ENCODE results near the gene BCAT1.

BCAT1 gene

GRCh38 chr12:24948757-24949722, at the start of gene BCAT1:
BCAT1 (minus strand) TSS chr12:24949101; CDS start chr12:24948932, 169 bp downstream.
- DNase-seq (ENCODE audit: low read depth): peak; percentile 77
- H3K4me3 ChIP-seq (ENCODE audit: control insufficient read depth, low read depth, low read length): peak within 1 kb of the TSS; percentile 91
- peak; percentile 2 for TF ChIP-seq CTCF (conservative IDR thresholded peaks at IDR 0.05; ENCODE audit: control insufficient read depth, insufficient read depth, low read depth, low read length)

- no peak overlapping the region for H3K4me3 ChIP-seq (ENCODE audit: control insufficient read depth, low read depth, low read length)
- peak; percentile 84 for DNase-seq (ENCODE audit: low read depth)
- TF ChIP-seq CTCF (conservative IDR thresholded peaks at IDR 0.05; ENCODE audit: control insufficient read depth, insufficient read depth, low read depth, low read length): no peak
Observed at GRCh38 chr12:24997970-24998582, 49.2 kb upstream of the BCAT1 start.

GRCh38 chr12:24997496-24997895, 48.6 kb upstream of the BCAT1 start:
- no peak for TF ChIP-seq CTCF (conservative IDR thresholded peaks at IDR 0.05; ENCODE audit: control insufficient read depth, insufficient read depth, low read depth, low read length)
- peak; percentile 35 for DNase-seq (ENCODE audit: low read depth)
- H3K4me3 ChIP-seq (ENCODE audit: control insufficient read depth, low read depth, low read length): no peak overlapping the region

GRCh38 chr12:24996820-24997219, 47.9 kb upstream of the BCAT1 start:
- DNase-seq (ENCODE audit: low read depth): no peak
- no peak overlapping the region for H3K4me3 ChIP-seq (ENCODE audit: control insufficient read depth, low read depth, low read length)
- TF ChIP-seq CTCF (conservative IDR thresholded peaks at IDR 0.05; ENCODE audit: control insufficient read depth, insufficient read depth, low read depth, low read length): no peak

- H3K4me3 ChIP-seq (ENCODE audit: control insufficient read depth, low read depth, low read length): no peak overlapping the region
- TF ChIP-seq CTCF (conservative IDR thresholded peaks at IDR 0.05; ENCODE audit: control insufficient read depth, insufficient read depth, low read depth, low read length): no peak
- DNase-seq (ENCODE audit: low read depth): no peak
Observed at GRCh38 chr12:24996102-24996797, 47.3 kb upstream of the BCAT1 start.

- H3K4me3 ChIP-seq (ENCODE audit: control insufficient read depth, low read depth, low read length): no peak overlapping the region
- no peak for DNase-seq (ENCODE audit: low read depth)
- TF ChIP-seq CTCF (conservative IDR thresholded peaks at IDR 0.05; ENCODE audit: control insufficient read depth, insufficient read depth, low read depth, low read length): no peak
Observed at GRCh38 chr12:24993793-24994192, 44.9 kb upstream of the BCAT1 start.
